CD4-positive, alpha-beta T cell treated with Interleukin-6 for 4 hours (primary cell): Measurements from ENCODE around the gene PRDM12.

ENCODE experiments used
- DNase-seq: peaks from one replicate; pipeline ENCODE4 v3.0.0-alpha.2; 2020; ENCODE audit warnings: mixed read lengths

The PRDM12 gene

DNA sequence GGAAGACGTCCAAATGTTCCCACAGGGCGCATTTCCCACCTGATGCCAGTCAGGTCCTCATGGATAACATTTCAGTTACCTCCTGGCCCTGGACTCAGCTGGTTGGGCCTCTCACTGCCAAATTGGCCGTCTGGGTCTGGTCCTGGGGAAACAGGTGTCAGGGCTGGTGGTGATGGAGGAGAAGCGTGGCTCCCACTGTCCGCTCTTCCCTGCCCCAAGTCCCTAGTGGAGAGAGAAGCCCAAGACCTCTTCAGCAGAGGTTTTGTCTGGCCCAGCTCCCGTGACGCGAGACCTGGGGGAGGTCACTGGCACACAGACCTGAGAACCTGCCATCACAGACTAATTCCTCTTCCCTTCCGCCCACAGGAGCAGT lies 27.8 kb upstream of the PRDM12 start:
- no peak for DNase-seq

DNA sequence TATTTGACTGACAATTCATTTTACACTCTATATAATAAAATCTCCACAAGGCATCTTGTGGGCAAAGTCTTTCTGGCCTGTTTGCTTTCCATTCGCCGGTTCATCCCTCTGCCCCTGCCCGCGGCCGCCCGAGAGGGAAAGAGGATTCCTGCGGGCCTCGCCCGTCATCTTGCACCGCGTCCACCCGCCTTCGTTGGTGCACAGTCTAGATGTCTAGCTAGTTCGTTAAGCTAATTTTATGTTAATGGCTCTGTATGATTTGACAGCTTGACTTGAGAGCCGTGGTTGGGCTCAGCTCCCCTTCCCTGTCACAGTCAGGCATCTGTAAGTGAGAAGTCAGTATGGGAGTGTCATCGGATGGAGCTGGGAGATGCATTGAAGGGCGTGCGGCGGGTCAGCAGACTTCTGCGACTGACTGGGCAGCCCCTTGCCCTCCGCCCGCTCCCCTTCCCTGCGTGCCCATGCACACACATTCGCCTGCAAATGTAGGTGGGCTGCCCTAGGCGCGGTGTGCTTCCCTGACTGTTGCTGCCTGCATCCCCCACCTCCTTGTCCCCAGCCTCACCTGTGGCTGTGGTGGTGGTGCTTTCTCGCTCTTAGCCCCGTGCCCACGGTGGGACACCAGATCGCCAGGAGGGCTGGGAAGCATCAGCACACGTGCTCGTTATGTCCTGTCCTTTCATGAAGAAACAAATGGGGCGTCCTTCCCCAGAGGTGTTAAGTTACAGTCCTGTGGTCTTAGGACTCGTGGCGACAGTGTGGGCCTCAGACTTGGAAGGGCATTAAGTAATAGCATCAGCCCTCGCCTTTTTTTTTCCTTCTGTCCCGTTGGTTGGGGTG lies 25.9 kb upstream of the PRDM12 start:
- no peak for DNase-seq

DNA sequence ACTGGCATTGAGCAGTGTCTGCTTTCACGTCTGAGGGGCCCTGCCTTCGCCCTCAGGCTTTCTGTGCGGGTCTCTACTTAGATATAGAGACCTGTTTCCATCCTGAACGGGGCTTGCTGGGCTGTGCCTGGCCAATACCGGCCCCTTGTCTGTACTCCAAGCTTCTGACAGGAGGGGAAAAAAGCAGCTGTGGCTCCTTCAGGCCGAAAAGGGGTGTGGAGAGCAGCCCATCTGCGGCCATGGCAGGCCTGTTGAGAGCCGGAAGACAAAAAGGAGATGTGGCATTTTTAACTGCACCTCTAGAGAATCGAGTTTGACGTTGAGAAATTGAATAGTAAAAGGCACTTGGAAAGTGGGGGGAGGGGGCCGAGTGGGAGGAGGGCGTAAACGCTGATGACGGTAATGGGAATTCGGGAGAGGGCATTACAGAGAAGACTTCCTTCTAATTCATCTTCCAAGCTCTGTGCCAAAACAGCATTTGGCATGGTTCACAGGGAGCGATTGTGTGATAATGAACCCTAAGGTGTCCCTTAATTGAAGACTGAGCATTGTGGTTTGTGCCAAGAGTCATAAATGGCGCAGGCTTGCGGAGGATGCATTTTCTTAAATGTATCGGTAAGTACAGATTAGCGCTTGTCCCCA lies 25.1 kb upstream of the PRDM12 start:
- DNase-seq = no peak

DNA sequence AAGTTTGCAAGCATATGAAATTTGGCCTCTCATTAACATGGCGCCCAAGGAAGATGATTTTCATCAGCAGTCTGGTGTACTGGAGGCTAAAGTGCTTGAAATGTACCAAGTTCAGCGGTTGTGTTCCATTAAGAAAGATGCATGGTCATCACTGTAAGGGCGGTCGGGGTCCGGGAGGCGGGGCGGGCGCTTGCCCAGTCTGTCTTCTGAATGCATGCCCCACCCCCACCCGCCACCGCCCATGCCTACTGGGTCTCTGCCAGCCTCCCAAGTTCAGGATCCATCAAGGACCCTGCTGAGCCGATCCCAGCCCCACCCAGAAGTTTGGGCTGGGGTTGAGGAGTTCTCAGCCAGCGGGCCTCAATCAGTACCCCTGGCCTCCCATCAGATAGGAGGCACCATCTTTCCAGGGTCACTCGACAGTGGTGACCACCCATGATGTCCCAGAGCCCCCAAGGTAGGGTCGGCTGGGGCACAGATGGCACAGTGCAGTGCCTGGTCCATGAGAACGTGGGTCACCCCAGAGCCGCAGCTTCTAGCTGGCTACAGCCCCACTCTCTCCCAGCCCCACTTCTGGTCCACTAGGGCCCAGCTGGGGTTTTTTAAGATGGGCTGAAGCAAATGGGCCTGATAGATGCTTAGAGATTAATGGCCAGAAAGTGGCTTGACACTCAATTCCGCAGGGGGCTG lies 24.4 kb upstream of the PRDM12 start:
- DNase-seq = no peak

DNA sequence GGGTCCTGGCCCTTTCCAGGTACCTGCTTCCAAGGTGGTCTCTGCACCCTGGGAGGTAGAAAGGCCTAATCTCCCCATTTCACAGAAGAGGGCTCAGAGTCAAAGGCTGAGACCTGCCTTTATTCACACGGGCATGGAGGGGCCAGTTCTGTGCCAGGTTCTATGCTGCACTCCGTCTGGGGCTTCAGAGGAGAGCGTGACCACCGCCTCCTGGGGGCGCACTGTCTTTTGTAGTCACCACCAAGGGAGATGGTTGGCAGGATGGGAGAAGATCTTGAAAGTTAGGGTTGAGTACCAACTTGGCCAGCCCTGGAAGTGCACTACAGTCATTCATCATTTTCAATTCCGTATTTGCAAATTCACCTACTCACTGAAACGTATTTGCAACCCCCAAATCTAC lies 23.7 kb upstream of the PRDM12 start:
- DNase-seq = no peak

DNA sequence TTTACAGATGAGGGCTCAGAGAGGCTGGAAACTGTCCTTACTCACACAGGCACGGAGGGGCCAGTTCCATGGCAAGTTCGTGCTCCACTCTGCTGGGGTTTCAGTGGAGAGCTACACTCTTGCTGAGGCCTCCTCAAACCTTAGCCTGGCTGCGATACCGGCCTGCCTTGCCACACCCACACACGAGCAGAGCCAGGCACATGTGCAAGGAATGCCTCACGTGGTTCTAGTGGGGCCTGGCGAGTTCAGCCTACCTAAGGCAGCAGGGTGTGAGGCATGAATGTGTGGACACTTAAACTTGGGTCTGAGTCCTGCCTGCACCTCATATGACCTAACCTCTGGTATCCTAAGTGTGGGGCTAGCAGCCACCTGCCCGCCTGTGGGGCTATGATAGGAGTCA lies 21.5 kb upstream of the PRDM12 start:
- no peak for DNase-seq

DNA sequence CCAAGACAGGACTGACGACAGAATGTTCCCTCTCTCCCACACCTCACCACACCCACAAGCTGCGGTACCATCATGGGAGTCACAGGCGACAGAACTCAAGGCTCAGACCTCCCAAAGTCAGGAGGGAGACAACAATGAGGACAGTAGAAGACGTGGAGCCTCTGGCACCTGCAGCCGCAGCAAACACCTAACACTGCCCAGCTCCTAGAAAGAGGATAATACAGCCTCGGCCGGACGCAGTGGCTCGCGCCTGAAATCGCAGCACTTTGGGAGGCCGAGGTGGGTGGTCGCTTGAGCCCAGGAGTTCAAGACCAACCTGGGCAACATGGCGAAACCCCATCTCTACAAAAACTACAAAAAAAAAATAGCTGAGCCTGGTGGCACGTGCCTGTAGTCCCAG lies 13.2 kb upstream of the PRDM12 start:
- DNase-seq = no peak

DNA sequence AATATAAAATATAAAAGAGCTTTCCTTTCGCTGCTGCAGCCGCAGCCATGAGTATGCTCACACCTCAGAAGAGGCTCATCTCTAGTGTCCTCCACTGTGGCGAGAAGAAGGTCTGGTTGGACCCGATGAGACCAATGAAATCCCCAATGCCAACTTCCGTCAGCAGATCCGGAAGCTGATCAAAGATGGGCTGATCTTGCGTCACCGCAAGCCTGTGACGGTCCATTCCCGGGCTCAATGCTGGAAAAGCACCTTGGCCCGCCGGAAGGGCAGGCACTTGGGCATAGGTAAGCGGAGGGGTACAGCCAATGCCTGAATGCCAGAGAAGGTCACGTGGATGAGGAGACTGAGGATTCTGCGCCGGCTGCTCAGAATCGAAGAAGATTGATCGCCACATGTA lies 12.6 kb upstream of the PRDM12 start:
- no peak for DNase-seq

DNA sequence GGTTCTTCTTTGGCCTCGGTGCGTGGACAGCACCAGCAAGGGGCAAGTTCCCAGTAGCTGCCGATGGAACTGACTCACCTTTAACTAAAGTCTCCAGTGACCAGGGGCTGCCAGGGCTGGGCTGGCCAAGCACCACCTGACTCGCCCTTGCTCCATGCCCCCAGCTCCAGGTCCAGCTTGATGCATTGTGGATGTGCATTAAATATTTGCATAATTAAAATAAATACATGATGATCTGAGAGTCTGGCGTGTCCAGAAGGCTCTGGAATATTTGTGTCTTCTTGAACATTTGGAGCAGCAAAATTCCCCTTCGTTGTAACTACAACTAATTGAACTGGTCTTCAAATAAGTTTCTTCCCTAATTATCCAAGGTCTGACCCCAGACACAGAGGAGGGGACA lies 9.5 kb upstream of the PRDM12 start:
- DNase-seq = no peak

DNA sequence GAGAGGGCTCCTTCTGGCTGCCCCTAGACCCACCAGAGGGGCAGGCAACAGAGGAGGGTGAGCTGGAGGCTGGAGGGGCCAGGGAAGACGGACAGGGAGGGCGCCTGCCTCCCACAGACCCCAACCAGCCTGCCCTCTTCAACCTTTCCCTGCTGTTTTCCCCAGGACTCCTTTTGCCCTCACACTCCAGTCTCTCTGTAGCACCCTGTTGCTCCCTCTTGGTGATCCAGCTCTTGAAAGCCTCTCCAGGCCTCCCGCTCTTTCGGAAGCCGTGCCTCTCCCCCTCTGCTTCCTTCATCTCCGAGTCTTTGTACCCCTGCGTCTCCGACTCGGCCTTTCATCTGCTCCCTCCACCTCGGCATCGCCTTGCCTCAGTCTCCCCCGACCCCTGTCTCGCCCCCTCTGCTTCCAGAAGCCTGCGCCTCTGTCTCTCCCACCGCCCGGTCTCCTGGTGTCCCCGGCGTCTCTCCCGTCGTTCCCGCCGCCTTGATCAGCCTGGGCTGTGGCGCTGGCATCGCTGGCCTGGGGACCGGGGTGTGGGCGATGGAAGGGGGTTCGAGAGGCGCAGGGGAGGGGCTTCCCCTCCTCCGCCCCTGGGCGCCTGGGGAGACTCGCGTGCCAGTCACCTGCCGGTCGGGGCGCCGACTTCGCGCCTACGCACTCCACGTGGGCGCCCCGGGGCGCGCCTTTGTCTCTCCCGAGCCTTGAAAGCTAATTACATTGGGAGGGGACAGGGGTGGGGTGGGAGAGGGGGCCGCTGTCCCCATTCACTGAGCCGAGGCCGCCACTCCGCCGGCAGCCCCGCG lies 5.3 kb upstream of the PRDM12 start:
- no peak for DNase-seq

DNA sequence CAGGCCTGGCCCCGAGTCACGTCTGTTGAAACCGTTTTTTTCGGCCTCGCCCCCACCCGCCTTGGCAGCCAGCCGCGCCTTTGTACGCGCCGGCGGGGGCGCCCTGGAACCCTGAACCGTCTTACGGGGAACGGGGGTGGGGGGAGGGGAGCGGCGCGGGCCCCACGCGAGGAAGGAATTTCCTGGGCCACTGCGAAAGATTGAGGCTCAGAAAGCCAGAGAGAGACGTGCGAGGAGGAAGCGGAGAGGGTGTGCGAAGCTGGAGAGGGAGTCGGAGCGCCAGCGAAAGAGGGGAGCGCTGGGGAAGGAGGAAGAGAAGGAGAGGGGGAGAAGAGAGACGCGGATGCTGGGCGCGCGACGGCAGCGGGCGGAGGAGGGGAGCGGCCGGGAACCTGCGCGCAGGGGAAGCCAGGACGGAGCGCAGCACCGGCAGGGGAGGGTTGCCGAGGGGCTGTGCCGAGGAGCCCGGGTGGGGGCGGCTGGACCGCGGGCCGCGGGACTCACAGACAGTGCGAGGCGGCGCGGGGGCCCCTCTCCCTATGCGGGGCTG lies 4.6 kb upstream of the PRDM12 start:
- DNase-seq = no peak

DNA sequence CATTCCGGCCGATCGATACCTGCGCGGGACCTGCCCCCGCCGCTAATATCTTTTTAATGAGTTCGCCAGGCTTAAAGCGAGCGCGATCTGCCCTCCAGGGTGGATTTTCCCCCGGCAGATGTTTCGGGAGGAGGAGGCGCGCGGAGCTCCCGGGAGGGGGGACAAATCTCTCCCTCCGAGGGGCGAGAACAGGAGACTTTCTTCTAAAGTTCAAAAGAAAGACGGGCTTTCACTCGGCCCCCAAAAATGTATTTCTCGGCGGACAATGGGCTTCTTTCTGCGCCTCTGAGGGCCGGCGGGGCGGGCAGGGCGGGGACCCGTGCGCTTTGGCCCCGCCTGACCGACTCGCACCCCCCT lies 4.1 kb upstream of the PRDM12 start:
- no peak for DNase-seq

DNA sequence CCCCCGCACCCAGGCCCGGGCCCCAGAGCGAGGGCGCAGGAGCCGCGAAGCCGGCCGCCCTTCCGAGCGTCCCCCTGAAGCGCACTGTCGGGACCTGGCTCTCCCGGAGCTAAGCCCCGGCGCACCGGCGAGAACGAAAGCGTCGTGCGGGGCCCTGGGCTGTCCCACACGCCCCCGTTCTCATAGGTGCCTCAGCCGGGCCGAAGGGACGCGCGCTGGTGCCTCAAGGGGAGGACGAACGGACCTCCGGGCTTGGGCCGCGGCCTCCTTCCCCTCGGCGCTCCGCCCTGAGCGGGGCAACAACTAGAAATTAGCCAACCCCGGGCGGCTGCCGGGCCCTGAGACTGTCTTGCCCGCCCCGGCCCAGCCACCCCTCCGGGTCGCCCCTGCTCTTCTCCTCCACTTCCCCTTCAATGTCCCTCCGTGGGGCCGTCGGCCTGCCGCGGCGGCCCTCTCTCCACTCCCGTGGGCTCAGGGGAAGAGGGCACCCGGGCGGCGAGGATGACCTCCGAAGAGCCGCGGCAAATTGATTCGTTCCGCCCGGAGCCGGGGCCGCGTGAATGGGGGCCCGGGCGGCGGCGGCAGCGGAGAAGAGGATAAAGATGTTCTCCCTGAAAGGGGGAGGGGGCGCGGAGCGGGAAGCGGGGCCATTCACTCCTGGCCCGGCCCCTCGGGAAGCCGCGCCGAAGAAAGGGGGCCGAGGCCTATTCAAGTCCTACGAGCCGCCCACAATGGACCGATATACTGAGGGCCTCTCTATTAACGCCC lies 3.5 kb upstream of the PRDM12 start:
- no peak for DNase-seq

DNA sequence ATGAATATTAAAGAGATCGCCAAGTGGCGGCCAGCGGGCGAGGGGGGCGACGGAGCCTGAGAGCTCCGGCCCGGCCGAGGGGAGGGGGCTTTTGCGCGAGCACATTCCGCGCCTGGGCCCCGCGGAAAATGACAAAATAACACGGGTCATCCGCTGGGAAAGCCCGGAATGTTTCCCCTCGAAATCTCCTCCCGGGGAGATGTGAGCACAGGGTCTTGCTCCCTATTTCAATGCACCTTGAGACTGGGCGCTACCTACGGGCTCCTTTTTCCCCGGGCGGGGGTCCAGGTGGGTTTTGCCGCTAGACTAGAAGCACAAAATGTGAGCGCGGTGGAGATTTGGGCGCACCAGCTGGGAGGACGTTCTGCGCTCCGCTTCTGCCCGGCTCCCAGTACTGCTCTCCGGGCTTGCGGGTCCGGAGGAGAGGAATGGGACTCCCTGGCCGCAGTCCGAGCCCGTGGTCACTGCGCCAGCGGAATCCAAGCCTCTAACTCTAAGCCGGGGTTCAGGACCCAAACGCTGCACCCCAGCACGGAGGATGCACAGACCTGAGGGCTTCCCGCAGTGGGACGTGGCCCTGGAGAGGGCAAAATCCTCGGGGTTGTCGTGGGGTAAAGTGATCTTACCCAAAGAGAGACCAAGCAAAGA lies 2.8 kb upstream of the PRDM12 start:
- no peak for DNase-seq

DNA sequence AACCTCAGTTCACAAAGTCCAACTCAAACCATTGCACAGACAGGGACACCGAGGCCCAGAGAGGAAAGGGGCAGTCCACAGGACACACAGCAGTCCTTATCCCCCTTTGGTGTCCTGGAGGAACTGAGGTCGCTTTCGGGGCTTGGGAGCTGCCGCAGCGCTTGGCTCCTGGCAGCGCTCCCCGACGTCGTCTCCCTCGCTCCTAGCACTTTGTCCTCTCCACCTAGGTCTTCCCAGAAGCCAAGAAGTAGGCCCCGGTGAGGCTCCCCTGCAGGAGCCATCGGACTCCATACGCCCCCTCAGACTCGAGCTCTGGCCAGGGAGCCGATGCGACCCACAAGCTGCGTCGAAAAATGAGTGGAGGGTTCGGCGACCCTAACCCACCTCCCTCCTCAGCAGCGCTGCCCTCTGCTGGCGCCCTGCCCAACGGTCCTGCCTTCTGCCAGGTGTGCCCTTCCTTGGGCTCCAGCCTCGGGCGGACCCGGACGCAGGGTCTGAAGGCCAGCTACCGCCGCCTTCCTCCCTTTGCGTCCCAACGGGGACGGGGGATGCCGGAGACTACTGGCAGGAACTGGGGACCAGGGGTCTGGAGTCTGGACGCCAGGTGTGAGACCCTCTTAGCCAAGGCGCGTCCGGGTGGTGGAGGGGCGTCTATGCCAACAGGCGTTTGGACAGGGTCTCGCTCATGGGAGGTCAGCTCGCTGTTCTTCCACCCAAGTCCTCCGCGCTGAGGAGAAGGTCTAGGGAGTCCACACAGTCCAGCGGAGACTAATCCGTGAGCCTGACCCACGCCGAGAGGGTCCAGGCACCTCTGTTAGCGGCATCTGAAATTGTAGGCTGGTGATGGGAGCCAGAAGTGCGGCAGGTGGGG lies 2.1 kb upstream of the PRDM12 start:
- no peak for DNase-seq

DNA sequence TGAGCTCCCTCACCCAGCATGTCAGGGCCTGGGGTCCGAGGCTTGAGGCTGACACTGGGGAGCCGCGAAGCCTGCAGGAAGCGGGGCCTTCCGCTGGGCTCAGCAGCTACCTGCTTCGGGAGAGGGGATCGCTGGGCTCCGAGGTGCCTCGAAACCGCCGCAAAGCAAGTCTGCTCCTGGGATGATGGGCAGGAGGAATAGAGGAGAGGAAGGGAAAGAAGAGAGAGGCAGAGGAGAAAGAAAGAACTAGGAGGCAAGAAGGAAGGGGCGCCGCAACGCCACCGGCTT lies 1.5 kb upstream of the PRDM12 start:
- peak; percentile 15 for DNase-seq

DNA sequence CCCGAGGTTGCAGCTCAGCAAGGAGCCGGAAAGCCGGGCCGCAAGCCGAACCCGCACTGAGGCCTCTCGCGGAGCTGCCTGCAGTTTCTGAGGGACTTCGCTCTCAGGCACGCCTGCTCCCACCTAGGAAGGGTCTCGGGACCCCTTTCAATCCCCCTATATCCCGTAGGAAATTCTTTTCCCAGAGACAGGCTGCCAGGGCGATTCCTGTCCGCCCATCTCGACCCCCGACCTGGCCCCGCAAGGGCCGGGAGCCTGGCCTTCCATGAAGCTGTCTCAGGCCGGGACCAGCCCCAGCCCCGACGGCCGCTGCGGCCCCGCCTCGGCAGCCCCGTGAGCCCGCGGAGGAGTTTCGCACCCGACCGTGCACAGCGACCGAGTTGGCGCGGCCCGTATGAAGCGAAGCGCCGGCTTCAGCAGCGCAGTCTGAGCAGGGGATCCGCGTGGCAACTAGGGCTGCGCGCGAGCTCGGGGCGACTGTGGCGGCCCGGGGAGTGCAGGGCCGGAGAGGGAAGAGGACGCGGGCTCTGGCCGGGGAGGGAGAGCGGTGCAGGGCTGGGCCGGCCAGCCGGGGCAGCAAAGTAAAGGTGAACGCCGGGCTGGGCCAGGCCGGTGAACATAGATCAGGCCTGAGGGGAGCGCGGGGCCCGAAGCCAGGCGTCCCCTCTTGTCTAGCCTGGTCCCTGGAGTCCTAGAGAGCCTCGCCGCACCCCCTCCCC lies 977 bp upstream of the PRDM12 start:
- DNase-seq = no peak

DNA sequence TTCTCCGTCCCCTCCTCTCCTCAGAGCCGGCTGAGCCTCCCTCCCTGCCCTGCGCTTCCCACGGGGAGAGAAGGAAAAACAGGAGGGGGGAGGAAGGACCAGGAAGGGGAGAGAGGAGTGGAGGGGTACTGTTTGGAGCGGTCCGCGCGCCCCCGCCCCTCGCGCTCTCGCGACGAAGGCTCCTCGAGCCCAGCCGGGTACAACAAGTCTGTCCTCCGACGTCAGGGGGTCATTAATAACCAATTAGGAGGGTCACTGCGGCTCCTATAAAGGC lies 480 bp upstream of the PRDM12 start:
- no peak for DNase-seq

DNA sequence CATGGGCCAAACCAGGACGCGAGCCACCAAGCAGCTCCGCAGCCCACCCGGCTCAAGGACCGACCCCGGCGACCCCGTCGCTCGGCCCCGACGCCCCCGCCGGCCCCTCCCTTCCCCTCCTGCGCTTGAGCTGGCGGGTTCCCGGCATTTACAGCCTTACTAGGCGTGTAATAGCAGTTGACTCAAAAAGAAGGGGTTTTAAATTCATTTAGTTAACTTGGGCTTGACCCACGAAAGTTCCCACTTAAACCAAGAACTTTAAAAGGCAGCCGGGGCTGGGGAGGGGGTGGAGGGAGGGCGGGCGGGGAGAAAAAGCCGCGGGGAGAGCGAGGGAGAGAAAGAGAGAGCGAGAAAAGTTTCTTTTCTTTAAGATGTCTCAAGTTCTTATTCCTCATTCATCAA lies 636 bp downstream of the PRDM12 start:
- DNase-seq = no peak
